Epidermal melanocyte (primary cell): Measurements from ENCODE around the gene HSPB2.
A peak's percentile ranks its signal among the peaks of the same experiment; 100 is the strongest.
"Not testable (repeated sequence)": the region's sequence is repeated elsewhere in the genome, so short reads cannot be mapped to it uniquely, and the experiment has no call there.

ENCODE experiments used
- DNase-seq: peaks from one replicate; pipeline ENCODE4 v3.0.0; 2011; ENCODE audit warnings: low spot score; ENCODE audit not compliant: insufficient read length

HSPB2 gene, protein sequence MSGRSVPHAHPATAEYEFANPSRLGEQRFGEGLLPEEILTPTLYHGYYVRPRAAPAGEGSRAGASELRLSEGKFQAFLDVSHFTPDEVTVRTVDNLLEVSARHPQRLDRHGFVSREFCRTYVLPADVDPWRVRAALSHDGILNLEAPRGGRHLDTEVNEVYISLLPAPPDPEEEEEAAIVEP

DNA sequence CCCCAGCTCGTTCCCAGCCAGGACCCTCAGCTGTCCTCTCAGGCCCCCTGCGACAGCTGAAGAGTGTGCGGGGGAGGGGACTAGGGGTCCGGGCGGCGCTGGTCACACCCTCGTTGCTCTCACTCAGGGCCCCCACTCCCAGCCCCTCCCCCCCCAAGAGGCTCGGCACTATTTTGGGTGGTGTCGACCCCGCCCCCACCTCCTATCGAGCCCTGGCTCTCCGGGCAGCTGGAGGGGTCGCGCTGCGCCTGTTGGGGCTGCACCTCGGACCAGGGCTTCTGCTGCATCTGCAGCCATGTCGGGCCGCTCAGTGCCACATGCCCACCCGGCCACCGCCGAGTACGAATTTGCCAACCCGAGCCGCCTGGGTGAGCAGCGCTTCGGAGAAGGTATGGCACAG, at the start of gene HSPB2:
Gene HSPB2, plus strand, starts transcription at position 200 of the 400 bp plus-strand sequence. Its CDS starts 96 bp downstream, at position 296.
- DNase-seq, result no peak

DNA sequence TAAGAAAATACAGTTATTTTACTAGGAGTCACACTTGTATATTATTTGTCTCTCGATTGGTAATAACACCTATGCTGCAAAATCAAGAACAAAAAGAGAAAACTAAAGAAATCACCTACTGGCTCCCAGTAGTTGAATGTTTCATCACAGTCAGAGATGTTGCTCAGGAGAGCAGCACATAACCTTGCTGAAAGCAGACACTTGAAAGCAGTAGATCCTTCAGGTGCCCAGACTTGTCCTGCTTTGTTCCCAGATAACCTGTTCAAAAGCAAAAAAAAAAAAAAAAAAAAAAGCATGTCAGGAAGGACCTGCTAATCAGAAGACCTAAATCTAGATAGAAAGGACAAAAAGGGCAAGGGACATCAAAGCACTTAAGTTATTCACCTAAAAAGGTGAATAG, 42.4 kb upstream of the HSPB2 start:
- DNase-seq, result no peak

DNA sequence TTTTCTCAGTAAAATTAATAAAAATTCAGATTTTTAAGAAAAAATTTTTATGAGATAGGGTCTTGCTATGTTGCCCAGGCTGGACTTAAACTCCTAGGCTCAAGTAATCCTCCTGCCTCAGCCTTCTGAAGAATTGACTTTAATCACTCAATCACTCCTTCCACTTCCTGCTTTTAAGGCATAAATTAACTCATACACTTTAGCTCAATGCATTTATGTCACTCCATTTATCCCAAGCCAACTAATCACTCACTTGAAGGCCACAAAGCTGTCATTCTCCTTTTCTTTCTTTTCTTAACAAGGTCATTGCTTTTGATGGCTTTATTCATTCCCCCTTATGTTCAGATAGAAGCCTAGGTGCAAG, 42.0 kb upstream of the HSPB2 start:
- DNase-seq, result no peak

DNA sequence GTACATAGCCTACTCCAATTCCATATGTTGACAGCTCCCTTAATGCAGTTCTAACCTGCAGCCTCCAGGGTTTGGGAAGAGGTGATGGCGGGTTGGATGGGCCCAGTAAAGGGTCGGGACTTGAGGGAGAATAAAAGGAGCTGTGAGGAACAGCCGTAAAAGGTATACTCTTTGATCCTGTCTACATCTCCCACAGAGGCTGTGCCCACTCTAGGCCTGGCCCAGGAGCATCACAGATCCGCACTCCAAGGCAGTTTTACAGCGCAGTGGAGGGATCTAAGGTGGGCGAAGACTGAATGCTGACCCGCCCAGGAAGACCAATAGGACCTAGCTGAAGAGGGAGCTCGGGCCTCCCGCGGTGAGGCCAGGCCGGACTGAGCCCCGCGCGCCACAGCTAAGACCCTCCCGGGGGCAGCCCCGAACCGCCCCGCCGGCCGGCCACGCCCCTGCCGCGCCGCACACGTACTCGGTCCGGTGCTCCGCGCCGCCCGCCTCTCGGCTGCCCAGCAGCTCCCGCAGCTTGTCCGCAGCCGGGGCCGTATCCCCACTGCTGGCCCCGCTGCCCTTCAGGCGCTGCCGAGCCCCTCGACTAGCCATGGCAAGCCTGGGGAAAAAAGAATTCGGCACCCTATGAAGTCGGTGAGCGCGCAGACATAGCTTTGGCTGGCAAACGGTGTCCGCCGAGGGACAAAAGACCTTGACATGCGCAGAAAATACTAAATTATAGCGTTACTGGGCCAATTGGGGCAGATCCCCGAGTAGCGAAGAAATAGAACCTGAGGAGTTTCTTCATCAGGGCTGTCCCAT, 41.4 kb upstream of the HSPB2 start, which contains the start of gene ALG9:
Gene ALG9, minus strand, starts transcription at position 696 of the 807 bp plus-strand sequence. Its CDS starts 99 bp downstream, at position 597.
- DNase-seq, result peak; percentile 64

DNA sequence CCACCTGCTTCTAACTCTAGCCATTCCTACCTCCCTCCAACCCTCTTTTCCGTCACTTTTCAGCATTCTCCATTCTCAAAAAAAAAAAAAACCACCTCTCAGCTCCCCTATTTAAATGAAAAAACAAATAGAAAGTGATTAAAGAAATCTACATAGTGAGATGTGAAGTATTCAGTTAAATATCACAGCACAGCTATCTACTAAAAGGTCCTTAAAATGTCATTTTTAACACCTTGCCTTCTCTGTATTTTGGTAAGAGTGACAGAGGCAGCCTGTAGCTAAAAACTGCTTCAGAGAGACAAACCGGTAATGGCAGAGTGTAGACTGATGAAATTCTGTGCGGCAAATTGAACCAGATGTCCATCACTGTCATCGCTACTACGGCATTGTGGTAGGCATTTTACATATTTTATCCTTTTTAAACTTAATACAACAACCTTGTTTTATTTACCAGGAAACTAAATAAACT, 40.8 kb upstream of the HSPB2 start:
- no peak for DNase-seq

DNA sequence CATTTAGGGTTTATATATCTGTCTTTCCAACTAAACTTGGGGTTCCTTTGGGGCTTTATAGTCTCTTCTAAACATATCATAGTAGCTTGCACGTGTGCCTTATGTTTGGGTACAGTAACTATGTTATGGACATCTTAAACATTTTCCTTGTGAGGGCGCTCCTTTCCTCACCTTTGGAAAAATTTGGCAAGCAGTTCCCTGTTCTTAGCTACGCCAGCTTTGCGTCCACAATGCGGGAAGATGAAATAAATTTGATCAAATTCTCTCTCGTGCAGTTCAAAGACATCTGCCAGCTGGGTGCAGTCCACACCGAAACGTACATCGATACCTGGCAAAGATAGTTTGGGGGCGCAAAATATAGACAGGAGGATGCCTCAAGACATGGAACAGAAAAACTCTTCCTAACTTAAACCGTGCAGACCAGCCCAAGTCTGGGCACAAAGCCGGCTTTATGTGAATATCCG, 34.1 kb upstream of the HSPB2 start:
- no peak for DNase-seq

DNA sequence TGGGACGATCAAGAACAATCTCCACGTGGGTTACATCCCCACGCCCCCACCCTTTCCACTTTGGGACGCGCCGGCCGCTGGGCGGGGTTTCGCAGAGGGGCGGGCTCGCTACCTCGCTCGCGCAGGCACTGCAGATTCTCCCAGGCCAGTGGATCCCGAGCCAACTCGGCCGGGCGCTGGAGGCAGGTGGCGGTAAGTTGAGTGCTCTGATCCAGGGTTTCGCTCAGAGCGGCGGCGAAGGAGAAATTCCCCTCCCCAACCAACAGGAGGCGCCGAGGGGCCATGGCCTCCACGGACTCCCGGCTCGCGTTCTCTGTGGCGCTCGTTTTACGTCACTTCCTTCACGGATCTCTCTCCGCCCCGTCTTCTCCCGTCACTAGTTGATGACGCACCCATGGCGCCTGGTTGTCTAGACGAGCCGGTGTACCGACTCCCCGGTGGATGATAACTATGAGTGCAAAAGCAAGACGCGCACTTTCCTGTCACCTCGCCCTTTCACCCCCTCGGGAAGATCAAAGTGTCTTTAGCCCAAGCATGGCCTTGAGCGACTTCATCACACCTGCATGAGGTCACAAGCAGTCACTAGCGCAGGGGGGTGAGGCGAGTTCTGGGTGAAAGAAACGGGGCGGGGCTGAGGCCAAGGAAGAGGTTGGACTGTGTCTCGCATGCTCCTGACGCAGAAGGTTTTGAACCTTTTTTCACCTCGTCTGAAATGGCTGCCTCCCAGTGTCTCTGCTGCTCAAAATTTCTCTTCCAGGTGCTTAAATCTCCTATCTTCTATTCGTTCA, 33.5 kb upstream of the HSPB2 start, which contains the start of the genes CFAP68 and FDXACB1:
Gene CFAP68, plus strand, starts transcription at position 693 of the 788 bp plus-strand sequence. Its CDS starts 20 bp downstream, at position 713.
Gene FDXACB1, minus strand, starts transcription at position 317 of the 788 bp plus-strand sequence. Its CDS starts 33 bp downstream, at position 284.
- peak; percentile 92 for DNase-seq

DNA sequence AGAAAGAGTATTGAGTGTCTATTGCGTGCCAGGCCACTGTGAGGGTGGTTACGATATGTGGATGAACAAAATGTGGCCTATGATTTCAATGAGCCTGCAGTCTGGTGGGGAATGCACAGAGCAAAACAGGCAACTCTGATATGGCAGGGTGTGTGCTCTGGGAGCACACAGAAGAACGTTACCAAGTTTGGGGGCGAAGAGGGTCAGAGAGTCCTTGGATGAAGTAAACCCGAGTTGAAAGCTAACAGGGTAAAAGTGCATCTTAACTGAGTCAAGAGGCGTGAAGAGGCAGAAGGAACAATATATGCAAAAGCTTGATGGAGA, 32.9 kb upstream of the HSPB2 start:
- DNase-seq, result no peak

DNA sequence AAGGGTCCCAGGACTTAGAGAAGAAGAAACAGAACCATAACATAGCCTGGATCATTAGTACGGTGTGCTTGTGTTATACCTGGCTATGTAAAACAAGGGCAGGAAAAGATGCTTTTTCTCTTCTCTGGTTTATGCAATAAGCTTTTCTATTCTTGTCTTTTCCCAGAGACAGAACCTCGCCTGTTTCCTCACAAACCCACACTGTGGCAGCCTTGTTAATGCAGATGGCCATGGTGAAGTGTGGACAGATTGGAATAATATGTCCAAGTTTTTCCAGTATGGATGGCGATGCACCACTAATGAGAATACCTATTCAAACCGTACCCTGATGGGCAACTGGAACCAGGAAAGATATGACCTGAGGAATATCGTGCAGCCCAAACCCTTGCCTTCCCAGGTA, 30.3 kb upstream of the HSPB2 start:
- no peak for DNase-seq

DNA sequence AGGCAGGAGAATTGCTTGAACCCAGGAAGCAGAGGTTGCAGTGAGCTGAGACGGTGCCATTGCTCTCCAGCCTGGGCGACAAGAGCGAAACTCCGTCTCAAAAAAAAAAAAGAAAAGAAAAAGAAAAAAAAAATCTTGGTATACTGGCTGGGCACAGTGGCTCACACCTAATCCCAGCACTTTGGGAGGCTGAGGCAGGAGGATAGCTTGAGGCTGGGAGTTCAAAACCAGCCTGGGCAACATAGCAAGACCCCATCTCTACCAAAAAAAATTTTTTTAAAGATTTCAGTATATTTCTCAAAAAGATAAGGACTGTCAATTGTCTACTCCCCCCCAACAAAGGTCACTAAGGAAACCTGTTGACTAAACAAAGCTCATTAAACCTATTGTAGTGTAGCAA, 27.5 kb upstream of the HSPB2 start:
- not testable (repeated sequence) for DNase-seq

DNA sequence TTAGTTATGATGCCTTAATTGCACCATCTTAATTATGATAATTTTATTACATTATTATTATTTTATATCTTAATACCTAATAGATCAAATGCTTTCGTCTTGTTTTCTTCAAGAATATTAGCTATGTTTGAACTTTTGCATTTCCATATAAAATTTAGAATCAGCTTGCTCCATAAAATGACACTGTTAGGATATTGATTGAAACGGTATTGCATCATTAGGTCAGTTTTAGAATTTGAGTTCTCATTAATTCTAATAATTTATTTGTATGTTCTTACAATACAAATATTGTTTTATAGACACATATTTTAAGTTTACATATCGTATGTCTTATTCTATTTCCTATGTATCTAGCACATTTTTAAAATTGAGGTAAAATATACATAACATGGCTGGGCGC, 26.5 kb upstream of the HSPB2 start:
- DNase-seq, result no peak

DNA sequence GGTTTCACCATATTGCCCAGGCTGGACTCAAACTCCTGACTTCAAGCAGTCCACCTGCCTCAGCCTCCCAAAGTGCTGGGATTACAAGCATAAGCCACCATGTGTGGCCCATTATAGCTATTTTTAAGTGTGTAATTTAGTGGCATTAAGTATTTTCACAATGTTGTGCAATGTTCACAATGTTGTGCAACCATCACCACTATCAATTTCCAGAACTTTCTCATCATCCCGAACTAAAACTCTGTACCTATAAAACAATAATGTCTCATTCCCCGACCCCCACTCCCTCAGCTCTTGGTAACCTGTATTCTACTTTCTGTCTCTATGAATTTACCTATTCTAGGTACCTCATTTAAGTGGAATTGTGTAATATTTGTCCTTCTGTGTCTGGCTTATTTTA, 25.7 kb upstream of the HSPB2 start:
- no peak for DNase-seq

DNA sequence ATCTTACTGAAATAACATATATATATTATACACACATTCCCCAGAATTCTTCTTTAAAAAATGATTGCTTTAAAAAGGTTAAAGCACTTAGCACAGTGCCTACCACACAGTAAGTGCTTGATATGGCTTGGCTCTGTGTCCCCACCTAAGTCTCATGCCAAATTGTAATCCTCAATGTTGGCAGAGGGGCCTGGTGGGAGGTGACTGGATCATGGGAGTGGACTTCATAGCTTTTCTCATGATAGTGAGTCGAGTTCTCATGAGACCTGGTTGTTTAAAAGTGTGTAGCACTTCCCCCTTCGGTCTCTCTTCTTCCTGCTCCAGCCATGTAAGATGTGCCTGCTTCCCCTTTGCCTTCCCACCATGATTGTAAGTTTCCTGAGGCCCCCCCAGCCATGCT, 7.1 kb upstream of the HSPB2 start:
- DNase-seq, result no peak

DNA sequence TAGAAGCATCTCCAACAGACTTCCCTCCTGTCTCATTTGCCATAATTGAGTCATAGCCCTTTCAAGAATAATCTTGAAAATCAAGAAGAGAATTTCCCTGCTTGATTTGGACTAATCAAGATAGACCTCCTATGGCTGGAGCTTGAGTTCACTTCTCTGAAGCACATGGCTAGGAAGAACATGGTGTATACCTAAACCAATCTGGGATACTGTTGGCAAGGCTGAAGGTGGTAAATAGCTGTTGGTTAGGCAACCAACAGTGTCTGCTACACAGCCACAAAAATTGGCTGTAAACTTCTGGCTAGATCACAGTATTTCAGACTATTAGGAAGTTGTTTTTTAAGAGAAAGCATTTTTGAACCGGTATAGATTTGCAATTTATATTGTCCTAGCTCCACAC, 5.9 kb upstream of the HSPB2 start:
- DNase-seq, result no peak

DNA sequence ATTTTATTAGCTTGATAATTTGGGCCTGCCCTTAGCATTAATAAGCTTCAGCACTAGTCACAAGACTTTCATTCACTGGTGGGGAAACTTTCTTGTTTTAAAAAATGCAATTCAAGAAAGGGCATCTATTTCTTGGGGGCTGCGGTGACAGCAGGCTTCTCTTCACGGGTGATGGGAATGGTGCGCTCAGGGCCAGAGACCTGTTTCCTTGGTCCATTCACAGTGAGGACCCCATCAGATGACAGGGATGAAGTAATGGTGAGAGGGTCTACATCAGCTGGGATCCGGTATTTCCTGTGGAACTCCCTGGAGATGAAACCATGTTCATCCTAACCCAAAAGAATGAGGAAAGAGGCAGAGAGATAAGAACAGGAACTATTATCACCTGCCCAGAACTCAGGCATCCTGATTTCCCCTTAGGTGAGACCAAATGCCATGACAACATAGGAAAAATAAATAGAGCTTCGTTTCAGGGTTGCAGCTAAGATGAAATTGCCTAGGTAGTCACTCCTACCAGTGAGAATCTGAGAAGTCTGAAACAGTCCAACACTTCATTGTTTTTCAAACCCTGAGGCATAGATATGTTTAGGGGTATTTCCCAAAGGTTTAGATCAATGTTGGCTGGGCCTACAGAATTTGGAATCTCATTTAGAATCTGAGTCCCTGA, 3.8 kb upstream of the HSPB2 start:
- DNase-seq, result no peak

DNA sequence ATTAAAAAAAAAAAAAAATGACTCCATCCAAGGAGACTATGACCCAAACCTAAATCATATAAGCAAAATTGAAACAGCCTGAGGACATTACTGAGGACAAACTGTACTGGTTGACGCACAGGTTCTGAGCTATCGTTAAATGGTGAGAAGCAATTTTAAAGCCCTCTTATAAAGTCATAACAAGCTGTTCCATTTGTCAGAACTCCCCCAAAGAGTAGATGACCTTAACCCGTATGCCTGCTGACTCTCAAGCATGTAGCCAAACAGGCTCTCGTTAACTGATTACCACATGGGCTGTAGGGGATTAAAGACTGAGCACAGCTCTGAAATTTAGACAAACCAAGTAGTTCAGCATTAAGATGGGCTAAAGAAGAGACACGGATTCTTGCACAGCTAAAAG, 3.2 kb upstream of the HSPB2 start:
- no peak for DNase-seq

DNA sequence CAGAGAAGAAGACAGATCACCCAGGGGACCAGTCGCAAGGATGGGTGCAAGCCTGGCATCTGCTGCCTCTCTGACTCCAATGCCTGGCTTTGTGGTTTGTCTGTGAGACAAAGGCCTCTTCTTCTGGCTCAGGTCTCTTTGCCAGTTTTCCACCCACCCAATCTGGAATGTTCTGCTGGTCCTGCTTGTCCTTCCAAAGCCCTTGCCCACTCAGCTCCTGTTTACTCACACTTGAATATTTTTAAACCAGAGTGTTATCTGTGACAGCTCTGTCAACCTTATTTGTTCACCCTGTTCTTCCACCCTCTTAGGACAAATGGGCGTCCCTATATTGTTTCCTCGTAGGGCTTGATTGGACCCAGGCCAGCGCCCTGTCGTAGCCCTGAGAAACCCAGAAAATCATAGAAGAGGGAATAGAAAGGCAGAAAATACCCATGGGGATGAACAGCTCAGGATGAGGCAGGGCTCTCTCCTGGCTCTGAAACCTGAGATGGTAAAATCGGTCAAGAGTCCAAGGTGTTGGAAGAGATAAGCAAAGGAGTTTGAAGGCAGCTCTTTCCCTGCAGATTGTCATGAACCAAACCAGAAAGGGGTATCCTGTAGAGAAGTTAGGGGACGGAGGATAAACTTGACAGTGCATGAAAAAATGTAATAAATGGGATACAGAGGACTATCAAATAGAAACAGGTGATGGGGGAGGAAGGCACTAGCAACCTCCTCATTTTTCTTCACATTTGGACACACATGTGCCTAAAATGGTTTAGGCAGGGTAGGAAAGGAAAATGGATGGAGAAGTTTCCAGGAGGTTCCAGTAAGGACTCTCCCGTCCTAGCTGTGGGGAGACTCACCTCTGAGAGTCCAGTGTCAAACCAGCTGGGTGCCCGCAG, 1.6 kb upstream of the HSPB2 start:
- no peak for DNase-seq

DNA sequence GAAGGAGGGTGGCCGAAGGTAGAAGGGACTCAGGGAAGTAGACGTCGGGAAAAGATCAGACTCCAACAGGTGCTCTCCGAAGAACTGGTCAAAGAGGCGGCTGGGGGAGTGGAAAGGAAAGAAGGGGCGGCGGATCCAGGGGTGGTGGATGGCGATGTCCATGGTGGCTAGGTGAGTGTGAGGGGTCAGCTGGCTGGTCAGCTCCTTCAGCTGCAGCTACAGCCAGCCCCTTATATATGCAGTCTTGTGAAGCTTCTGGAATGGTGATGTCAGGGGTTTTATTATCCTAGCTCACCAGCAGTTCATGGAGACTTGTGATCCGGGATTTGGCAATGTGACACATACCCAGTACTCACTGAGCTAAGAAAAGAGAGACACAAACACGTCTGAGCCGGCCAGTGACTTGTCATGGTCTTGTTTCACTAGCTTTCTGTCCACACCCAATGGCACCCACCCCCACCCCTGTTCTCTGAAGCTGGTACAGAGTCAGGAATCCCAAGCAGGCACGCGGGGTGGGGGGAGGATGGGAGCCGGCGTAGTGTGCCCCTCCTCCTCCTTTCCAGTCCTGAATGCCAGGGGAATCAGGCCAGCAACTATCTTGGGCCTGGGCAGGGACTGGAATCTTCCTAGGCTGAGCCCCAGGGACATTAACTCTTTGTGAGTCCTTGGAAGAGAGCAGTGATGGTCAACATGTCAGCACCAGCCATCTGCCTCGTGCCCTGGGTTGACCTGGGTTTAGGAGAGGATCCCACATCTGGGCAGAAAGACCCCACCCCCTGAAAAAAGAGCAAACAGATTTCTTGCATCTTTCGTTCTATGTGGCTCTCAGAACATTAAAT, 752 bp upstream of the HSPB2 start, which contains the start of gene CRYAB:
Gene CRYAB, minus strand, starts transcription at position 208 of the 839 bp plus-strand sequence. Its CDS starts 46 bp downstream, at position 162.
- peak; percentile 65 for DNase-seq
